HK-2 (cell line): Measurements from ENCODE around the gene LRRC47.

Experiments
- DNase-seq: peaks from one replicate; pipeline ENCODE4 v3.0.0-alpha.2; 2018; ENCODE audit not compliant: unreplicated experiment

Gene LRRC47

GRCh38 chr1:3732434-3733093 lies 63.7 kb downstream of the LRRC47 start:
- DNase-seq: no peak

GRCh38 chr1:3731583-3732433 lies 64.5 kb downstream of the LRRC47 start:
- no peak for DNase-seq

- DNase-seq: no peak
Measured at GRCh38 chr1:3730543-3731247, 65.6 kb downstream of the LRRC47 start.

- no peak for DNase-seq
Measured at GRCh38 chr1:3729594-3730542, 66.4 kb downstream of the LRRC47 start.
